ENCODE data around the gene PEF1.

PEF1 gene

DNA sequence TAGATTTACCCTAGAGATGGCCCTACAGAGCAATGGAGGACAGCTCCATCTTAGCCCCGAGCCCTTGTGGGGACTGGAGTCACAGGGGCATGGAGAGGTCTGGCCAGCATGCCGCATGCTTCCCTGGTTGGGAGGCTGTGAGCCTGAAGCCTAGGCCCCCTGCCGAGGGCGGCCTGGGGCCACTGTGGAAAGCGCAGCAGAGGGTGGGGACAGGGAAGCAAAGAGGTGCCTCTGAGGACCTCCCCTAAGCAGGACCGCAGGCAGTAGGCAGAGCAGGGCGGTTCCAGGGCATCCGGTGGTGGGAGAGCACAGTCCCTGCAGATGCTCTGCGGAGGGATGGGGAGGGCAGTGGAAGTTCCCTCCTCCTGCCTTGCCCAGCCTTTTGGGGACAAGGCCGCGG lies 26.5 kb upstream of the PEF1 start:
- DNase-seq (ENCODE audit: low read depth) = no peak

DNA sequence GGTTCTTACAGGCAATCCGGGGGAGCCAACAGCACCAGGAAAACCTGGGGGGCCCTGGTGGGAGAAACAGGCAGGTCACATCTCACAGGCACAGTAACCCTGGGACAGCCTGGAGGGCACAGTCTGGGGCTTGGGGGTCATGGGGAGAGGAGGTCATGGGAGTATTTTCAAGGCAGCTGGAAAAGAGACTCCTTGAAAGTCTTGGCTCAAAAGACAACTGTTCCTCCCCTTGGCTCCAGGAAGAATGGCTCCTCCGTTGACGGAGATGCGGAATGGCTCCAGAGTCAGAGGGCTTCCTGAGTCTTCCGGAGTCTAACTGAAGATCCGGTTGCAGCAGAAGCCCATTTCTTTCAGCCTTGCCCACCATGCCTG lies 25.9 kb upstream of the PEF1 start:
- no peak for DNase-seq (ENCODE audit: low read depth)

DNA sequence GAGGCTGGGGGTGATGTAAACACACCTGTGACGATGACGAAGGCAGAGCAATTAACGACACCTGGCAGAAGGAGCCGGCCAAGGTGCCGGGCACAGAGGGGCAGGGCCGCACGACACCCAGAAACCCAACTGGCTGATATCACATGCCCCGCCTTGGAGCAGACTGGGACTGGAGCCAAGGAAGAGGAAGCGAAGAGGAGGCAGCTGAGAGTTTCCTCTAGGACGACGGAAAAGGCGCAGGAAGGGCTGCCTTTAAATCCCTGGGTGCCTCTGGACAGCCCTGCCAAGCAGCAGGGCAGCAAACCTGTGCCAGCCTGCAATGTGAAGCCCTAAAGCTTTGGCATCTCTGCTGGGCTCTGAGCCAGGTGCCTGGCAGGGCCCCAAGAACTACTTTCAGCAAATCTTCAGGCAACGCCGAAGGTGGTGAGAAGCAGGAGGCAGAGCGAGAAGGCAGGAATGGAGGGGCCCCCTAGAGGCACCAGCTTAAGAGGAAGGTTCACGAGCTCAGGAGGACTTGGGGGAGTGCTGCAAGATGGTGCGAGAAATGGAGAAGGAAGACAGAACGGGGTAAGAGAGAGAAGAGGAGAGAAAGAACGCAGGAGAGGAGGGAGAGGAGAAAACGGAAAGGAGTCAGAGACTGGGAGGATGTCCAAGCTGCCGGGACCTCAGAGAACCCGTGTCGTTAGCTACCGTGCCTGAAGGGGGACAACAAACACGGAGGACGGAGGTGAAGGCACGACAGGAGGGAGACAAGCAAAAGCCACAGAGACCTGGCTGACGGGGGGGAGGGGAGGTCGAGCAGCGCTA lies 25.3 kb upstream of the PEF1 start:
- peak; percentile 14 for DNase-seq (ENCODE audit: low read depth)

DNA sequence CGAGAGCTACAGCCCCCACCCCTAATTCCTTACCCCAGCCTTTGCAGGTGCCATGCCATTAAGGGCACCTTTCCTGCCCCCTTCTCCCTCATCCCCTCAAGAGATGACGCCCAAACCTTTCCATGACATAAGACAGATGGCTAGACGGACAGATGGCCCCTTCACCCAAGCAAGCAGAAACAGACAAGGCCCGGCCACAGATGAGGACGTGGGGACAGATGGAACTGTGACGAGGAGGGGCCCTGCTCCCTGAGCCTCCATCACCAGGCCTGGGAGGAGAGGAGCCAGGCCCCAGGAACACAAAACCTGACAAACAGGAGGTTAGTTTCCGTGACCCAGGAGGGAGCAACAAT lies 24.7 kb upstream of the PEF1 start:
- no peak for DNase-seq (ENCODE audit: low read depth)

DNA sequence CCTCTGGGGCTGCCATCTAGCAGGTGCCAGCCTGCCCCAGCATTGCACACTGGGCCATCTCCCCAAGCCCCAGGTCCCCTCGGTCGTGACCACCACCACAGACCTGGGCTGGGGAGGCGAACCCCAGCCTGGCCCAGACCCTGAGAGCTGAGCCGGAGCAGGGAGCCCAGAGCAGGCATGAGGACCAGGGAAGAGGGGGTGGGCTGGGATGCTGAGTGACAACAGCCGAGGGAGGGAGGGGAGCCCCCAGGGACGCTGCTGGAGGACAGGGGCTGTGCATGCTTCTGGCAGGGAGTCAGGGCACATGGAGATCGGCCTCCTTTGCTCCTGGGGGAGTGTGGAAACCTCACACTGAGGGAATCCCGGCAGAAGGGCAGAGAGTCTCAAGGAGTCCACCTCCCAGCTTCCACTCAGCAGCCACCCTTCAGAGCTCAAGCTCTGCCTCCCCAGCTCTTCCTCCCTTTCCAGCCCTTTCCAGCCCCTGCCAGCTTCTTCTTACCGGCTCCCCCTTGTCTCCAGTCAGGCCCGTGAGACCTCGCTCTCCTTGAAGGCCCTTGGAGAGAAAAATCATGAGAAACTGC lies 23.7 kb upstream of the PEF1 start:
- DNase-seq (ENCODE audit: low read depth) = no peak

DNA sequence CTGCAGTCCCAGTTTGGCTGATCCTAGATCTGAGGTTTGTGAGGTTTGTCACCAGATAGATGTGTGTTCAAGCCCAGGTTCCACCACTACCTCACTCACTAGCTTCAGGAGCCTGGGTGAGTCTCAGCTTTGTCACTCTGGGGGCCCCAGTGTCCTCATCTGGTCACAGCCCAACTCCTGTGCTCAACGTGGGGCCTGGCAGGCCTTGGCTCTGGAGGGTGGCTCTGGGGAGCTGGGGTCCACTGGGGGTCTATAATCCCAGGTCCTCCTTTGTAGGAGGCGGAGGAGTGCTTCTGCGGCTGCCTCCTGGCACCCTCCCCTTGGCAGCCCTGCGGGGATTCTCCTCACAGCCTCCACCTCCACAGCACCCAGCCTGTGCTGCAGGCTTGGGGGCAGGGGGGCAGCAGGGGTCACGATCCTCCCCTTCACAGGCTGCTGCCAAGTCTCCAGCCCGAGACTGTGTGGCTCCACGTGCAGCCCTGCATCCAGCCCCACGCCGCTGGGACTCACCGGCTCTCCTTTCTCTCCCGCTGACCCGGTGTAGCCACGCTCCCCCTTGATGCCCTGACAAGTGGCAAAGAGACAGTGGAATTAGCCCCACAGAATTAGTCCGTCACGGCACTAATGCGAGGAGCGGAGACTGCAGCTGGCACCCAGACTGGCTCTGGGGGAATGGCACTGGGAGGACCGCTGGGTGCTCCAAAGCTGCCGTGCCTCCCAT lies 22.5 kb upstream of the PEF1 start:
- DNase-seq (ENCODE audit: low read depth) = no peak

DNA sequence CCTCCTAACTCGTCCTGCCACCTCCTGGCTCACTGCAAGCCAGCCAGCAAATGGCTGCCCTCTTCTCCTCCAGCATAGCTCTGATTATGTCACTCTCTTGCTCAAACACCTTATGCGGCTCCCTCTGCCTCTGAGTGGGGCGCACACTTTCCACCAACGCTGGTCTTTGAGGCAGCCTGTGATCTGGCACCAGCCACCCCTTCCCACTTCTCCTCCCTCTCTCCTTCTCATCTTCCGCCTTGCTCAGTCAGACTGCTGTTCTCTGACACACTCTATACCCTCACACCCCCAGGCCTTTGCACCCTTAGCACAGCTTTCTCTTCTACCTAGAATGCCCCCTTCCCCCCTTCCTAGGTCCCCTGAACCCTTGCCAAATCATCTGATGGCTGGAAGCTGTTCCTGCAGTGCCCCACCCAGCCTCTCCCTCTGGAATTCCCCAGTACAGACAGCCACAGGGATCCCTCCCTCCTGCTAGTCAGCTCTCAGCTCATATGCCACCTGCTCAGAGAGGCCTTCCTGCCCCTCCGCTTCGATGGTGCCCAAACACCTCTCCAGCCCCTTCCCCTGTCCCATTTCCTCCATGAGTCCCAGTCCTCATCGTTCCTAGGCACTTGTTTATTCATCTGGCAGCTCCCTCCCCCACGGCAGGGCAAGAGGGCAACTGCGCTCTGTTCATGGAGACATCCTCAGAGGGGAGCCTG lies 21.7 kb upstream of the PEF1 start:
- no peak for DNase-seq (ENCODE audit: low read depth)

DNA sequence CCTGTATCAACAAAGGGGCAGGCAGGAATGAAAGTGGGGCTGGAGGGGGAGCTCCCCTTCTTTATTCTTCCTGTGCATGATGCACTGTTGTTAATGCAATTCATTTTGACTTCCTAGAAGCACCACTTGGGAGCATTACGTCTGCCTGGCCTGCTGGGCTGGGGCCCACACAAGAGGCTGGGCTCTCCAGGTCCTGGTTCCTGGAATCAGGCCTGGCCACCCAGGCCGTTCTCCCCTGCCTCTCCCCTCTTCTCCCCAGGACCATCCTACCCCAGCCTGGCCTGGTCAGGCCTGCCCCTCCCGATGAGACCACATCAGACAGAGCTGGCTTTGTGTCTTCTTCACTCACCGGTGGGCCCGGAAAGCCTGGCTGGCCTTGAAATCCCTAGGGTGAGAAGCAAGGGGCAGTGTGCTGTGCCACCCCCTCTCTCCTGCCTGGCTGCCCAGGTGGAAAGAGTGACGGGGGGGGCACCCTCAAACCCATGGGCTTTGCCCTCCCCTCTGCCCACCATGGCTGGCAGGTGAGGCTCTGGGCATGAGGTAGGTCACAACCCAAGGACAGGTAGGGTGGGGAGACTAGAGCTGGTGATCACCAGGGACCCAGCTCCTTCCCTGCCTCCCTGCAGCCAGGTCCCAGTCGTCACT lies 20.7 kb upstream of the PEF1 start:
- DNase-seq (ENCODE audit: low read depth) = no peak

DNA sequence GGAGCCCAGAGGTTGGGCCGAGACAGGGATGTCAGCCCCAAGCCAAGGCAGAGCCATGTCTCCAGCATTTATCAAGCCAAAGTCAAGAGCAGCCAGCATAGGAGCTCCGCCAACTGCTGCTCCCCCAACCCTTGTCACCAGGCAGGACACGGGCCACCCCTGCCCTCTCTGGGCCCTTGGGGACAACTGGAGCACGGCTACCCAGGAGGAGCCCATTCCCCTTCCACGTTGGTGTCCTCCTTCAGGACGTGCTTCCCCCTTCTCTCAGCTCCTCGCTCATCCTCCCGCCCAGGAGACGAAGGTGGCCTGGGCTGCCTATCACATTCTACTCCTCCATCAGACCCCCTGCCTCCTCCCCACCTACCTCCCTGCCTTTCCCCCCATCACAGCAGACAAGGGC lies 19.9 kb upstream of the PEF1 start:
- no peak for DNase-seq (ENCODE audit: low read depth)

DNA sequence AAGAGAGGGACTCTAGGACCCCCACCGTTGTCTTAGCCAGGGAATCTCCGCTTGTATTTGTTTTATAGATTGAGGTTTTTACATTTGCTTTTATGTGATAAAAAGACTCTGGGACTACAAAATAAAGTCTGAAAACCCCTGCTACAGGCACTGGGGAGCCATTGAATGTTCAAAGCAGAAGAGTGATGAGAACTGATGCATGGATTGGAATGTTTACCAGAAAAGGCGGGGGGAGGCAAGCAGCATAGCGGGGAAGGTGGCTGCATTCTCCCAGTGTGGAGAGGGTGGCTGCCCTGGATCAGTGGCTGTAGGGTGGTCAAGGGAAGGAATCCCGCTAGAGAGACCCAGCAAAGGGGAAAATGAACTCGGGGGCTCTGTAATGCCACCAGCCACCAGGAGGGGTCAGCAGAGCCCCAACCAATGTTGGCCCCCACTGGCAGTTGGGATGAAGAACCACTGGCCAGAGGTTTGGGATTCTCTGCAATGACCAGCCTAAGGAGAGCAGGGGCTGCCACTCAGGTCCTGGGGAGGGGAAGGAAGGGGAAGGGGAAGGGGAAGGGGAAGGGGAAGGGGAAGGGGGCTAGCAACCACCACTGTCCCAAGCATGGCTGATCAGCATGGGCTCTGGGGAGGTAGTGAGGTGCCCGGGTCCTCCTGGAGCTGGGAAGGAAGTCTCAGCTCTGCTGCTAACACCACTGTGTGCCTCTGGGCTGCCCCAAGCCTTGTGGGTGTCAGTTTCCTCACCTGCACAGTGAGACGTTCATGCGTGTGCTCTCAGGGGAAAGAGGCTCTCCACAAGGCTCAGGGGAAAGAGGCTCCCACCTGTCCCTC lies 19.2 kb upstream of the PEF1 start:
- DNase-seq (ENCODE audit: low read depth) = peak; percentile 52

DNA sequence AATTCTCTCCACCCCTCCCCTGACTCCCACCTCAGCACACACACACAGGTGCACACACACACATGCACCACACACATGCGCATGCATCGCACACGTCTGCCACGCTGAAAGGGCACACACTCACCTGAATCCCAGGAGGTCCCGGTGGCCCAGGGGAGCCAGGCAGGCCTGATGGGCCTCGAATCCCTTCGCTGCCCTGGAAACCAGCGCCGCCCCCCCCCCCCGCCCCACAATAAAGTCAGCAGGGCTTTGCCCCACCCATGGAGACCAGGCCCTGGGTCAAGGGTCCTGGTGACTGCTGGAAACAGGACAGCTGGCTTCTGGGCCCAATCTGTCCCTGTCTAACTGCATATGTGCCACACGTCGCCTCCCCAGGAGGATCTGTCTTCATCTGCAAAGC lies 17.8 kb upstream of the PEF1 start:
- DNase-seq (ENCODE audit: low read depth) = no peak

DNA sequence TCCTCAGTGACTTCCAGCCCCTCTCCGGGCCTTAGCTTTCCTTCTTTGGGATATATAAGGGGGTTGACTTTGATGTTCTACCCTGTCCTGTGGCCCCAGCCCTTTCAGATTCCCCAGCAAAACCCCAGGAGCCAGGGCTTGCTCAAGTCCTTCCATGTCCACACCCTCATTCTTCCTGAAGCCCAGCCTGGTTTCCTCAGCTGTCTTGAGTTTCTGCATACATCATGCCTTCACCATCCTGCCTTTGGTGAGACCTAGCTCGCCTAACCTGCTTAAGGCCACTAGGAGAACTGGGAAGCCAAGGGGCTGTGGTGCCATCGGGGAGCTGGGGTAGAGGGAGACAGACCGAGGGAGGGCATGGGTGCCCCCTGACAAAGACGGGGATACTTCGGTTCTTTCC lies 17.2 kb upstream of the PEF1 start:
- DNase-seq (ENCODE audit: low read depth) = no peak

DNA sequence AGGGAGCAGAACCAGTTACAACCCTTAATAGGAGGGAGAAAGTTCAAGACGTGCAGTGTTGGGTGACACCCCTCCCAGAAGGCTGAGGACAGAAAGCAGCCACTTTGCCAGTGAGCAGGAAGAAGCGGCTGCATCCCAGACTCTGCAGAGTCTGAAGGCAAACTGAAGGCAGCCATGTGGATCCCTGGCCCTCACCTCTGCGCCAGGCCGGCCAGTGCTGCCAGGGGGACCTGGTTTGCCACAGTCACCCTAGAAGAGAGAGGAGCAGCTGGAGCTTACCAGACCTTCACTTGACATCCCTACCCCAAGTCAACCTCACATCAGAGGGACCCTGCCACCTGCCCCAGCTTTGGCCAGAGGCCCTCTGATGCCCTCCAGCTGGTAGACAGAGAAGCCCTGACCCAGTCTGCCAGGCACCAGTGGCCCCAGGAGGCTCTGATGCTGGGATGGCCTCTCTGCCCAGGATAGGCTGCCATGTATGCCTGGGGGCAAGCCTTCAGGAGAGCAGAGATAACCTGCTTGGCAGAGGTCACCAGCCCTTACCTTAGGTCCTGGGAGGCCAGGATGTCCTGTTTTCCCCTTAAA lies 16.3 kb upstream of the PEF1 start:
- no peak for DNase-seq (ENCODE audit: low read depth)

DNA sequence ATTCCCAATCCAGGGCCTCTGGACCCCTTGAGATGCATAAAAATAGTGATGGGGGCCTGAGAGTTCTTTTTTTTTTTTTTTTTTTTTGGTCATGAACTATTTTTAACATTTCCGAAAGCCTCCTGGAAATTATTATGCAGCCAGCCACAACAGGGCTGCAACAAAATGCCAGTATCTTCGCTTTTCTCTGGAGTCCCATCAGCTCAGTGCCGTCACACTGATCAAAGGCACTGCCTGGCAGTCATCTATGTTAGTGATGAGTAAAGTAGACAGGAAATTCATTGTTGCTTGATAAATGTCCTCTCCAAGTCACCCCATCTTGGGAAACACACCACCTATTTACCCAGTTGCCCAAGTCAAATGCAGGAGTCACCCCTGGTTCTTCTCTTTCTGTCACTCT lies 15.2 kb upstream of the PEF1 start:
- DNase-seq (ENCODE audit: low read depth) = no peak

DNA sequence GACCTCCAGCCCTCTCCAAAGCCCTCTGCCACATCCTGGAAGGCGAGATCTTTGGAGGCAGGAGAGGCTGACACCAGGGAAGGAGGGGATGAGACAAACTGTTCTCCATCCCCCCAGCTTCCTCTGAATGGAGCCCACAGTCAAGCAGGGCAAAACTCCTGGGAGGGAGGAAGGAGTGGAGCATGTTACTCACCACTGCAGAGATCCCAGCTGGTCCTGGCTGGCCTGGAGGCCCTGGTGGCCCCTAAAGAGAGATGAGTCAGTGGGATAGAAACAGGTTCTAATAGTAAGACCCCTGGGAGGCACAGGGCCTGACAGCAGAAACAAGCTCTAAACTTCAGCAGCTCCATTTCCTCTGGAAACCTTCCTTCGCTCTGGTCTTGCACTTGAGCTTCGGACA lies 14.0 kb upstream of the PEF1 start:
- no peak for DNase-seq (ENCODE audit: low read depth)

DNA sequence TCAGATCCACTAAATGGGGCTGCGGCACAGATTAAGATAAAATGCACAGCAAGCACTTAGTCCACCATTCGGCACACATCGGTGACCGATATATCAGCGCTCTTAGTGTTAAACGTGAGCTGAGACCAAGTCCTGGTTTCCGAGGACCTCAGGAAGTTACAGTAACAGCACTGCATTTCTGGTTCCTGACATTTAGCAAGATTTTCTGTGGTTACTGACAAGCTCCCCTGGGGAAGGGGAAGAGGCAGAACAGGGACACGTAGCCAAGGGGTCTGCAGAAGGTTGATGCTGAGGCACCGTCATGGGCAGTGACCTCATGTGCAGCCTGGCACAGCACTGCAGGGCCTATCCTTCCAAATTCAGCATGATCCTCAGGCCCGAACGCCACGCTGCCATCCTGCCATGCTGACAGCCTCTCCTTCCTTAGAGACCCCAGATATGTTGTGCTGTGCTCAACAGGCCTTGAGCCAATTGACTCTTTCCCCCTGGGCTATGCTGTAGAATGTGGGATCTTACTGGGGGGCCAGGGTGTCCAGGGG lies 13.4 kb upstream of the PEF1 start:
- DNase-seq (ENCODE audit: low read depth) = no peak

DNA sequence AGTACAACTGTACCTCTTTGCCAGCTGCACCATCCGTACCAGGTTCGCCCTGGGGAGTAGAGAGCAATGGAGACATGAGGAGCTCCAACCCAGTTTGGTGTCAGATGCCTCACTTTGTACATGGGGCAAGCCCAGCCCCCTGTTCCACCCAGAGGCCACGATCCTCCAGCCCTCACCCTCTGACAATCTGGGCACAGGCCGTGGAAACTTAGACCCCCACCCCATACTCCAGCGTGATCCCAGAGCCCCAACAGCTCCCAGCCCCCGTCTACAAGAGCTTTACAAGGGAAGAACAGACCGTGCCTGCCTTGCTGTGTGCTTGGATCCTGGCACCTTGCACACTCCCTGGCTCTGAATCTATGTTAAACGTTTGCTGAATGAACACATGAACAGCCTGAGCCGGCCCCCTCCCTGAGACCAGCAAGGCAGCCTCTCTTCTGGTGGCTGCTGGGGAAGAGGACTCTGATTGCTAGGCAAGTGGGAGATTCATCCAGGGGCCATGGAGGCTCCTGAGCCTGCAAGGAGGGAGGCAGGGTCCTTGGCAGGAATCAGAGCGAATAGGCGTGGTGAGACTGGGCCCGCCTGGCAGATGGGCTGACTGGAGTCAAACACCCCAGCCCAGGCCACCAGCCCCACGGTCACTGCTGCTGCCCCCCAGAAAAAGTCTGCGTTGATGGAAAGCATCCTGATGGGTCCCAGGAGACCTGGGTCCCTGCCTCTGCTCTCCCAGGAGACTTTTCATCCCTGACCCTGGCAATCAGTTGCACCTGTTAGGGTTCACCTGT lies 12.5 kb upstream of the PEF1 start:
- DNase-seq (ENCODE audit: low read depth) = no peak

DNA sequence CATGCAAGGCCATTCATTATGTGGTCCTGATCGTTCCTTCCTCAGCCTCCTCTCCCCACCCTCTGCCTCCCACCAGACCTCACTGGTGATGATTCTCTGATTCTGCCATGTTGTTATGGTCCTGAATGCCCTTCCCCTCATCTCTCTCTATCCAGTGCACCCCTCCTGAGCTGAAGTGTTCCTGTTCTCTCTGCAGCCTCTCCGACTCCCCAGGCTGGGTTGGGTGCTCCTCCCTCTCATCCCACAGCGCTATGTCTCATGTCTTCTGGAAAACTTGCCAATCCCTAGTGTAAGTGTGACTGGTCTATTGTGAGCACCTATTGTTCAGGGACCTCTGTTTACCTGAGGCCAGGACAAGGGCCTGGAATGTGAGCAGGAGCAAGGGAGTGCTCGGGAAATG lies 11.1 kb upstream of the PEF1 start:
- no peak for DNase-seq (ENCODE audit: low read depth)

DNA sequence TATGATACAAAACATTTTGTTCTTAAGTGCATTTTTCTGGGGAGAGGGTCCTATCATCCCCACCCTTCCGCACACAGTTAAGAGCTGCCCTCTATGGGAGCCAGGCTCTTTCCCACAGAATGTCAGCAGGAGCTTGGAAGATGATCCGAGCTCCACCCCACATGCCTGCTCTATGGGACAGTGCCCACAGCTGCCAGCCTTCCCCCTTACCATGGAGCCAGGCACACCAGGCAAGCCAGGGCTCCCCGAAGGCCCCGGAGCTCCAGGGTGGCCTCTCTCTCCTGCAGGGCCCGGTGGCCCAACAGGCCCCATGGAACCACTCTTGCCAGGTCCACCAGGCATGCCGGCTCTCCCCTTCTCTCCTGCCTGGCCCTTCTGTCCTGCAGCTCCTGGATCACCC lies 10.4 kb upstream of the PEF1 start:
- DNase-seq (ENCODE audit: low read depth) = no peak

DNA sequence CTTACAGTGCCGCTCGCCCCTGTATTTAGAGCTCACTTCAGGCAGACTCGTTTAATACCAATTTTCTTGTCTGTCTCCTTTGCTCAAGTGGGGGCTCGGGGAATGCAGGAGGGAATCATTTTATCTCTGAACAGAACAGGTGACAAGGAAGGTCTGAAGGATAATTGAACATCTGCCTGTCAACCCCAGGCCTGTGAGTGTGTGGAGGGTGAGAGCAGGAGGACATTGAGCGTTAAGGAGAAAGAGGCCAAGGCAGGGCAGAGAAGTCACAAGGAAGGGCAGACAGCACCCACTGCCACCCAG lies 9.7 kb upstream of the PEF1 start:
- no peak for DNase-seq (ENCODE audit: low read depth)
